ENCODE data around the gene TPCN1. TPM values are rescaled to one million over a fixed set of nuclear protein-coding genes. Genes with fewer than 3 reads are reported as not detected.

TPCN1 gene
- total and polyA plus RNA-seq, 2 of the 8 experiments (the other 6 are each of a cell fraction or from before 2014, with no cell fraction given), result 14.9 to 21.4 TPM

DNA sequence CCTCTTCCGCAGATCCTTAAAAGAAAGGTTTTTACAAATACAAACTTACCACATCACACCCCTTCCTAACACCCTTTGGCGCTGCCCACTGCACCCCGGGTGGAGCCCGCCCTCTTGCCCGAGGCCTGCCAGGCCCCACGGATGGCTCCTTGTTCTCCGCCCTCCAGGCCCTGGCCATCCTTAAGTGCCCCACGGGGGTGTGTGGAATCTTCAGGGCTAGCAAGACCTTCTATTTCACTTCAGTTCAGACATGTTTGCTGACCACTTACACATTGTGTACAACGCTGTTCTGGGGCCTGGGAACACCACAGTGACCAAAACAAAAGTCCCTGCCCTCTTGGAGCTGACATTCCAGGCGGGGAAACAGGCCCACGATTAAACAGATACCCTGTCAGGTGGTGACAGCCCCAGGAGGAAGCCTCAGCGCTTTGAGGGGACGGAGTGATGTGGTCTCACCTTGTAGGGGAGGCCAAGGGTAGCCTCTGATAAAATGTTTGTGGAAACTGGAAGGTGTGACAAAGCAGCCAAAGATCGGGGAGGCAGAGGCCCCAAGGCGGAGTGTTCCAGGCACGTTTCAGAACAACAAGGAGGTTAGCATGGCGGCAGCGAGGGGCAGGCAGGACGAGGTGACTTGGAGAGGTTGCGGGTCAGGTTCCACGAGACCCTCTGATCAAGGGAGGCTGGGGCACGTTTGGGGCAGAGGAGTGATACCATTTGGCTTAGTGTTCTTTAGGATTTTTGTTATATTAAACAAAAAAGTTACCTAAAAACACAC lies 27.0 kb downstream of the TPCN1 start (continued):
- TF ChIP-seq, protein P1, sequence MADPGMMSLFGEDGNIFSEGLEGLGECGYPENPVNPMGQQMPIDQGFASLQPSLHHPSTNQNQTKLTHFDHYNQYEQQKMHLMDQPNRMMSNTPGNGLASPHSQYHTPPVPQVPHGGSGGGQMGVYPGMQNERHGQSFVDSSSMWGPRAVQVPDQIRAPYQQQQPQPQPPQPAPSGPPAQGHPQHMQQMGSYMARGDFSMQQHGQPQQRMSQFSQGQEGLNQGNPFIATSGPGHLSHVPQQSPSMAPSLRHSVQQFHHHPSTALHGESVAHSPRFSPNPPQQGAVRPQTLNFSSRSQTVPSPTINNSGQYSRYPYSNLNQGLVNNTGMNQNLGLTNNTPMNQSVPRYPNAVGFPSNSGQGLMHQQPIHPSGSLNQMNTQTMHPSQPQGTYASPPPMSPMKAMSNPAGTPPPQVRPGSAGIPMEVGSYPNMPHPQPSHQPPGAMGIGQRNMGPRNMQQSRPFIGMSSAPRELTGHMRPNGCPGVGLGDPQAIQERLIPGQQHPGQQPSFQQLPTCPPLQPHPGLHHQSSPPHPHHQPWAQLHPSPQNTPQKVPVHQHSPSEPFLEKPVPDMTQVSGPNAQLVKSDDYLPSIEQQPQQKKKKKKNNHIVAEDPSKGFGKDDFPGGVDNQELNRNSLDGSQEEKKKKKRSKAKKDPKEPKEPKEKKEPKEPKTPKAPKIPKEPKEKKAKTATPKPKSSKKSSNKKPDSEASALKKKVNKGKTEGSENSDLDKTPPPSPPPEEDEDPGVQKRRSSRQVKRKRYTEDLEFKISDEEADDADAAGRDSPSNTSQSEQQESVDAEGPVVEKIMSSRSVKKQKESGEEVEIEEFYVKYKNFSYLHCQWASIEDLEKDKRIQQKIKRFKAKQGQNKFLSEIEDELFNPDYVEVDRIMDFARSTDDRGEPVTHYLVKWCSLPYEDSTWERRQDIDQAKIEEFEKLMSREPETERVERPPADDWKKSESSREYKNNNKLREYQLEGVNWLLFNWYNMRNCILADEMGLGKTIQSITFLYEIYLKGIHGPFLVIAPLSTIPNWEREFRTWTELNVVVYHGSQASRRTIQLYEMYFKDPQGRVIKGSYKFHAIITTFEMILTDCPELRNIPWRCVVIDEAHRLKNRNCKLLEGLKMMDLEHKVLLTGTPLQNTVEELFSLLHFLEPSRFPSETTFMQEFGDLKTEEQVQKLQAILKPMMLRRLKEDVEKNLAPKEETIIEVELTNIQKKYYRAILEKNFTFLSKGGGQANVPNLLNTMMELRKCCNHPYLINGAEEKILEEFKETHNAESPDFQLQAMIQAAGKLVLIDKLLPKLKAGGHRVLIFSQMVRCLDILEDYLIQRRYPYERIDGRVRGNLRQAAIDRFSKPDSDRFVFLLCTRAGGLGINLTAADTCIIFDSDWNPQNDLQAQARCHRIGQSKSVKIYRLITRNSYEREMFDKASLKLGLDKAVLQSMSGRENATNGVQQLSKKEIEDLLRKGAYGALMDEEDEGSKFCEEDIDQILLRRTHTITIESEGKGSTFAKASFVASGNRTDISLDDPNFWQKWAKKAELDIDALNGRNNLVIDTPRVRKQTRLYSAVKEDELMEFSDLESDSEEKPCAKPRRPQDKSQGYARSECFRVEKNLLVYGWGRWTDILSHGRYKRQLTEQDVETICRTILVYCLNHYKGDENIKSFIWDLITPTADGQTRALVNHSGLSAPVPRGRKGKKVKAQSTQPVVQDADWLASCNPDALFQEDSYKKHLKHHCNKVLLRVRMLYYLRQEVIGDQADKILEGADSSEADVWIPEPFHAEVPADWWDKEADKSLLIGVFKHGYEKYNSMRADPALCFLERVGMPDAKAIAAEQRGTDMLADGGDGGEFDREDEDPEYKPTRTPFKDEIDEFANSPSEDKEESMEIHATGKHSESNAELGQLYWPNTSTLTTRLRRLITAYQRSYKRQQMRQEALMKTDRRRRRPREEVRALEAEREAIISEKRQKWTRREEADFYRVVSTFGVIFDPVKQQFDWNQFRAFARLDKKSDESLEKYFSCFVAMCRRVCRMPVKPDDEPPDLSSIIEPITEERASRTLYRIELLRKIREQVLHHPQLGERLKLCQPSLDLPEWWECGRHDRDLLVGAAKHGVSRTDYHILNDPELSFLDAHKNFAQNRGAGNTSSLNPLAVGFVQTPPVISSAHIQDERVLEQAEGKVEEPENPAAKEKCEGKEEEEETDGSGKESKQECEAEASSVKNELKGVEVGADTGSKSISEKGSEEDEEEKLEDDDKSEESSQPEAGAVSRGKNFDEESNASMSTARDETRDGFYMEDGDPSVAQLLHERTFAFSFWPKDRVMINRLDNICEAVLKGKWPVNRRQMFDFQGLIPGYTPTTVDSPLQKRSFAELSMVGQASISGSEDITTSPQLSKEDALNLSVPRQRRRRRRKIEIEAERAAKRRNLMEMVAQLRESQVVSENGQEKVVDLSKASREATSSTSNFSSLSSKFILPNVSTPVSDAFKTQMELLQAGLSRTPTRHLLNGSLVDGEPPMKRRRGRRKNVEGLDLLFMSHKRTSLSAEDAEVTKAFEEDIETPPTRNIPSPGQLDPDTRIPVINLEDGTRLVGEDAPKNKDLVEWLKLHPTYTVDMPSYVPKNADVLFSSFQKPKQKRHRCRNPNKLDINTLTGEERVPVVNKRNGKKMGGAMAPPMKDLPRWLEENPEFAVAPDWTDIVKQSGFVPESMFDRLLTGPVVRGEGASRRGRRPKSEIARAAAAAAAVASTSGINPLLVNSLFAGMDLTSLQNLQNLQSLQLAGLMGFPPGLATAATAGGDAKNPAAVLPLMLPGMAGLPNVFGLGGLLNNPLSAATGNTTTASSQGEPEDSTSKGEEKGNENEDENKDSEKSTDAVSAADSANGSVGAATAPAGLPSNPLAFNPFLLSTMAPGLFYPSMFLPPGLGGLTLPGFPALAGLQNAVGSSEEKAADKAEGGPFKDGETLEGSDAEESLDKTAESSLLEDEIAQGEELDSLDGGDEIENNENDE (IDR thresholded peaks at IDR 0.05; ENCODE audit: insufficient replicate concordance, low read length), result no peak

All from H1 (cell line).